CD4-positive, alpha-beta T cell treated with Interleukin-17A for 4 hours (primary cell): Measurements from ENCODE around the gene ELAVL4.

Experiments
- DNase-seq: peaks from one replicate; pipeline ENCODE4 v3.0.0-alpha.2; 2020; ENCODE audit warnings: mixed read lengths

Gene ELAVL4

DNA sequence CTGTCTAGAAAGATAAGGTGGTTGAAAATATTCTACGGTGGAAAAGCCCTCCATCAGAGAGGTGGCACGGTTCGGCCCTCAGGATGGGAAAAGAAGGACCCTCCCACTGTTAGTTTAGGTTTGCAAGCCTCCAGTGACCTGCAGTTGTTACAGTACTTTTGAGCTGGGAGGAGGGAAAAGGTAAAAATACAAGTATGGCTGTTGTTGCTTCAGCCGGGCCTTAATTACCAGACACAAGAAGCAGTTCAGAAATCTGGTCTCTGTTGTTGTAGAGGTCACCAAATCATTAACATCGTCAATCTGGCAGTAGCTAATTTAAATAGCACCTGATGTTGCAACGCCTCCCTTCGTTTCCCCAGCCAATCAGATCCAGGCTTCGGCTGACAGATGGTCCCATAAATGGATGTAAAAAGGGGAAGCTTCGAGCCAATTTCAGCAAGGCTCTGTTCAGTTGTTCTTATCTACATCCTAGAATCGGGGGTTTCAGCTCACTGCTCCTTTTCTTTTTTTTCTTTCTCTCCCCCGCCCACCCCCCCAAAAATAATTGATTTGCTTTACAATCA is at the start of gene ELAVL4:
TSS of gene ELAVL4 (plus strand) at position 424 of the 563 bp plus-strand sequence. CDS start 270 bp downstream, outside the sequence.
- no peak for DNase-seq

DNA sequence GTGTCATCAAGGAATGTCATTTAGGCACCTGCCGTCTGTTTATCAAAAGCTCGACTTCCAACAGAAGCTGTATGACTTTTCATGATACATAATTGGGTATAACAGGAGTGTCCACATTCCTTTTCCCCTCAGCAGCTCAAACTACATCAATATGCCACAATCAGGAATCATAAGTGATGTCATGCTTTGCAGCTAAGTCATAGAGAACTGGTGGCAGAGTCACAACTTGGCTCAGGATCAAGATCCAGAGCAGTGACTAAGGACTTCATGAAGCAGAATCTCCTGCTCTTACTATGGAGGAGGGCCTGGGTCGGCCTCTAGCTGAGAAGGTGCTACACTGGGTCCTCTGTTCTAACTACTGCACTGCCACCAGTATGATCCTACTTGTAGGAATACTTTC is 48.4 kb upstream of the ELAVL4 start:
- no peak for DNase-seq

DNA sequence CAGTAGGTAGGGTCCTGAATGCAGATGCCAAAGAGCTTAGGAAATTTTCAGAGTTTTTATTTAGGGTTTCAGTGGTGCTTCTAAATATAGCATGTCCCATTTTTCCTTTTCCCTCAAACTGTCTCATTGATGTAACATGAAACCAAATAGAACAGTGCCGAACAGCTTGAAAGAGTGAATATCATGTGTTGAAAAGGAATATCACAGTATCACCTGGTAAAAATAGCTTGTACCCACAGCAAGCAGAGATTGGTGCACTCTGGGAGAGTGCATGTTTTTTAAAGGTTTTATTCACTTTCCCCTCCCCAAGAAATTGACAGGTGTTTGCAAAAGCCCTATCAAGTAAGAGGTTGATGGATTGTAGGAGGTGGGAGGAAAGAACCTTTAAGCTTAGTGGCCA is 41.9 kb upstream of the ELAVL4 start:
- no peak for DNase-seq

DNA sequence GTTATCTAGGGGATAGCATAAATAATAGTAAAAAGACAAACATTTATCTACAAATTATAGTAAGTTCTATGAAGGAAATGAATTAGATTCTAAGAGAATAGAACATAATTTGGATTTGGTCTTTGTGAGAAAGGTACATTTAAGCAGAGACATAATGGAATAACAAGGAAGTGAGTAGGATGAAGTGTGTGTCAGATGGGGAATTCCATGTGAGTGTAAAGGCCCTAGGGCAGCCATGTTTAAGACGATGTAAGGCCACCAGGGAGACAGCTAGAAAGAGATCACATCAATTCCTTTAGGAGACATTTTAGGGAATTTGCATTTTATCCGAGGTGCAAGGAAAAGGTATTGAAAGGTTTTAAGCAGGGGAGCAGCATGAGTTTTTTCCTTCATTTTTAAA is 33.8 kb upstream of the ELAVL4 start:
- no peak for DNase-seq

DNA sequence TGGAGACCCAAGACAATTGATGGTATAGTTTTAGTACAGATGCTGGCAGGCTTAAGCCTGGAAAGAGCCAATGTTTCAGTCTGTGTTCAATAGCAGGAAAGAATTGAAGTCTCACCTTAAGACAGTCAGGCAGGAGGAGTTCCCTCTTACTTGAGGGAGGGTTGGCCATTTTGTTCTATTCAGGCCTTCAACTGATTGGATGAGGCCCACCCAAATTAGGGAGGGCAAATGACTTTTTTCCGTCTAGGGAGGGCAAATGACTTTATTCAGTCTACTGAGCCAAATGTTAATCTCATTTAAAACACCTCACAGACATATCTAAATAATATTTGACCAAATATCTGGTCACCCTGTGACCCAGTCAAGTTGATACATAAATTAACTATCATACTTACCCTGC is 31.4 kb upstream of the ELAVL4 start:
- no peak for DNase-seq

DNA sequence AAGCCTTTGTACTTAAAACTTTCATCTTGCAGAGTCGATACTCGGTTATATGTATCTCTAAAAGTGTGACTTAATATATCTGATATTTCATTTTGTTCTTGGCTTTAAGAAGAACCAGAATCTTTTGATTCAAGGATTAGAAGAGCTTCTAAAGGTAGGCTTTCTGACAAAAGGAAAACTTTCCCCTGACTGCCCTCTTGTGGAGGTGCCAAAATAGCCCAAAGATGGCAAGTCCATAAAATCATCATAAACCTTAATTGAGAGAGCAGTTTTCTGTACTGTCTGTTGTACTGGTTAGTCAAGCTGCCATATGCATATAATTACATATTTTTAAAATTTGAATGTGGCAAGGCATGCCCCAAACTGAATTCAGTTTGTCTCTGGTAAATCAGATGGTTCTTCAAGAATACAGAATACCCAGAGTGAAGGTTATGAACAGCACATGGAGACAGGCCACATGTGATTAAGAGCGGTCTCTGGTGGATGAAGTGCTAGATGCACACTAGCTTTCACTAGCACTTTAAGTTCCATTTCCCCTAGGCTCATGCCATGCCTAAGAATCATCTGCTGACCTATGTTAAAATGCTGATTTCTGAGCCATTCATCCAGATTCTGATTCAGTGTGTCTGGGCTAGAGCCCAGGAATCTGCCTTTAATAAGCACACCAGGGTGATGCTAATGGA is 27.7 kb upstream of the ELAVL4 start:
- DNase-seq = no peak

DNA sequence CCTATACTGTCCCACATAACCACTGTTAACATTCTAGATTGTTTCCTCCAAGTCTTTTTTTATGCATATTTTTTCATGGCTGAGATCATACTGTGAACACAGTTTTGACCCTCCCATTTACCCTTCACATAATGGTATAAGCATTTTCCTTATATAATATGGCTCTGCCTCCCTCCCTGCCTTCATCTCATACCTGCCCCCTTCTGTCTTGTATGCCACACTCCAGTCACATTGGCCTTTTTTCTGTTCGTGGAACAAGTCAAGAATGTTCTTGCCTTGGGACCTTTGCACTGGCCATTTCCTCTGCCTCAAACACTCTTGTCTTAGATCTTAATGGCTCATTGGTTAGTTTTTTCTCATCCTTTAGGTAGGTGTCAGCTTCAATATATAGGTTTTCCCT is 24.3 kb upstream of the ELAVL4 start:
- no peak for DNase-seq

DNA sequence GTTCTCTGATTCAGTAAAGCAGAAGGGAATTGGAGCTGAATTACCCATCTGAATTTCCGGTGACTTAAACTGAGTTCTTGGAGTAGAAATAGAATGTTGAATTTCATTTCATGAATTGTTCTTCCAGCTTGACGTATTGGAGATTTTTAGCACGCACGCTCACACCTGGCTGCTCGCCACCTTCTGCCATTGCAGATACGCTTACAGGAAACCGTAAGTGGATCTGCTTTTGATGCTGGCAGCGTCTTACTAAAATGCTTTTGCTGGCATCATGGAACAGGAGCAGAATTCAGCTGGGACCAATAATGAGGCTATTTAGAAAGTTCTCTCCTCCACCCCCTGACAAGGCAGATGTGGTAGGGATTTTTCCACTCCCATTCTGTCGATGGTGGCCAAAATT is 17.7 kb upstream of the ELAVL4 start:
- no peak for DNase-seq

DNA sequence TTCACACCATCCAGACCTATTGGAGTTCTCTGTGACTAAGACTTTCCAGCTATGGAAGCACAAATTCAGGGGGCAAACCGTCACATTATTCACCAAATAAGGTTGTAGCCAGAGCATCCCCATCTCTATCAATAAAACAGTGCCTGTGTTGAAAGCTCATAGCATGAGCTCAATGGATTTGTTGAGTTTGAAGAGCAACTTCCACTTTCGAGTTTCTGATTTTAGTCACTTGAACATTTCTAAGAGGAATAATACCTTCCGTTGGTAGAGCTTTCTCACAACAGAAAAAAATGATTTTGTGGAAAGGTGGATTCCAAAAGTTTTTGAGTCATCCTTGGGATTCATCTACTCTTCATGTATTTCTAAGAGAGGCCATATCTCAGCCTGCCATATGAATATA is 13.0 kb upstream of the ELAVL4 start:
- no peak for DNase-seq

DNA sequence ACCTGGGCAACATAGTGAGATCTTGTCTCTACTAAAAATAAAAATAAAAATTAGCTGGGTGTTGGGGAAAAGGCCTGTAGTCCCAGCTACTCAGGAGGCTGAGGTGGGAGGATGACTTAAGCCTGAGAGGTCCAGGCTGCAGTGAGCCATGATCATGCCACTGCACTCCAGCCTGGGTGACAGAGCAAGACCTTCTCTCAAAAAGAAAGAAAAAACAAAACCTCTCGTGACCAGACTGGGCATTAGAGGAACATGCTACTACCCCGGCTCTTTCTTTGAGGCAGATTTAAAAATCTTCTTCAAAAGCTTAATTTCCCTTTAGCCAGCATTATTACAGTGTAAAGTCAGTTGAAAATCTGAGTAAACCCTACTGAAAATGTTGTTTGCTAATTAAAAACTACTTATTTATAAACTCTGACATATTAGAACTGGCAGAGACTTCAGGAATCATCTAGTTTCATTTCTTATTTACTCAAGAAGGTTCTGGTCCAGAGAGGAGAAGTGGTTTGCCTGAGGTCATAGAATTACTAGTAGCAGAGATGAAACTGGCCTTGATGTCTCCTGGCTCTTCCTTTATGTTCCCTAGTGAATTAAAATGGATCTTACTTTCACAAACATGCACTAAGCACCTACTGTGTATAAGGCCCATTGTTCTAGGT is 11.6 kb upstream of the ELAVL4 start:
- DNase-seq = no peak

DNA sequence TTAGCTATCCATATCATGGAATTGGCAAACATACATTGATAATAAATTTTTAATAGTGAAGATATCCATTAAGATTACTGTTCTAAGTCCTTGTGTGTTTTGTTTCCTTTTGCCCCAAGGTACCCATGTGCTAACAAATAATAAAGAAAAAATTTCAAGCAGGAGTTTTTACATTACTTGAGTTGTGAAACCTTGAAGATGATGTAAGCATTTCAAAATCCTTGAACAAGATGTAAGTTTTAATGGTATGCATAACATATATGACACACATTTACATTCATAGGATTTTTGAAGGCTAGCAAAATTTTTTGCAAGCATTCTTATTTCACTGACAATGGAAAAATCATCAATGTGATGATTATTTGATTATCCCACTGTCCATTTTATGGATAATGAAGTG is 10.9 kb upstream of the ELAVL4 start:
- no peak for DNase-seq

DNA sequence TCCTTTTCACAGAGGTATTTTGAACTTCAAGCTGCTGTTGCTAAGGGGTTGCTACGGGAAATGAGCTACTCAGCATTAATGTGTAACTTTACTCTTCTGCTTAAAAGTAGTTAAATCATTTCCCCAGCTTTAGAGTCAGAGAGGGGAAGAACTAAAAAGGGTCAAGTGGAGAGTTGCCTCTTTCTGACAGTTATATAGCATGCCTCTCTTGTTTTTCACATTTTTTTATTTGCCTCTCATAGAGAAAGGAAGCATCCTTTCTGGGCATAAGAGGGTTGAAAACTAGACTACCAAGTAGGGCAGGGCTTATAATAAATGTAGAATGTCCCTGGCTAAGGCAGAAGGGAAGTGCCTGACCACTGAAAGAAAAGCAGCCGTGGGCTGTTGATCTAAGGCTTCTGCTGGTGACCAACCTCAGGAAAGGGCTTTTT is 10.1 kb upstream of the ELAVL4 start:
- DNase-seq = no peak

DNA sequence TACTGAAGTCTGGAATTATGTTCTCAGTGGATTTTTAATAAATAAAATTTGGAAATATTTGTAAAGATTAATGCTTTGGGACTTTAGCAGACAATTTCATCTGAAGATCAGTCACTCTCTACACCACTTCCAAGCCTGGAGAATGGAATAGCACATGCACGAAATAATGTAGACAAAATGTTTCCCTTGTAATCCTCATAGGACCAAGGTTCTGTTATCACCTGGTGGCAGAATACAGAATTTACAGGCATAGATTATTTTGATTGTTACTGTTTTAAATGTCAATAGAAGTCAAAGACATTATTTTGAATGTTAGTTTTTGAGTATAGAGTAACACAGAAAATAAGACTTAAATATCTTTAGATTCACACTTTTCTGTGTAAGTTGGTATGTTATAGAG is 9.1 kb upstream of the ELAVL4 start:
- DNase-seq = no peak

DNA sequence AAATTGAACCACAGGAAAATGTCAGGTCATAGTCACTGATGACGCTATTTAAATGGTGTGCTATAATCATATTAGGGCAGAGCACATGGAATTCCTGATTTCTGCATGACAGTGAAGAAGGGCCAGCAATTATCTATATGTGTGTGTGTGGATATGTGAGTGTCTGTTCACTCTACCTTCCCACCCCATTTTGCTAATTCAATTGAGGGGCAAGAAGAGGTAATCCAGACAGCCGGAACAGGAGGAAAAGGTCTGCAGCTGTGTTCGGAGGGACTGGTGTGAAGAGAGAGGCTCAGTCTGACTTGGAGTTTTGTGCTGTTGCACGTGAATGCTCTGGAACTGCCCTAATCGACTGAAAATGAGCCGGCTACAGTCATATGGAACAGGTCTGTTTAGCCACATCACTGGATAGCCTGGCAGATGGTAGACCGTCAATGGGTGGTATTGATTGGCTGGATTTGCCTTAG is 5.1 kb upstream of the ELAVL4 start:
- no peak for DNase-seq

DNA sequence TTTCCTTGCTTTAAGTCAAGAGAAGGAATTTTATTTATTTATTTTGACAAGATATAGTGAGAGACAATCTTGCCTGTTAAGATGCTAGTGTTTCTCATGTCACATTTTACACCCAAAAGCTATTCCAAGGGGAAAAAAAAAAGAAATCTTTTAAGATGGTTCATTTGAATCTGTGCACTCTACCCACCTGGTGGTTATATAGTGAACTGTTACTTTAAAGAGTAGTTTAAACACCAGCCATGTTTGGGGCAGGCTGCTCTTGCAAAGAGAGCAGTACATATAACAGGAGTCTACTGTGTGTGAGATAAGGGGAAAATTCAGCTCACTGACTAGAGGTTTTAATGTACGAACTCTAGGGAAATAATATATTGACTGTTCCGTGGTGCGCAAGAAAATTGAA is 3.3 kb upstream of the ELAVL4 start:
- no peak for DNase-seq

DNA sequence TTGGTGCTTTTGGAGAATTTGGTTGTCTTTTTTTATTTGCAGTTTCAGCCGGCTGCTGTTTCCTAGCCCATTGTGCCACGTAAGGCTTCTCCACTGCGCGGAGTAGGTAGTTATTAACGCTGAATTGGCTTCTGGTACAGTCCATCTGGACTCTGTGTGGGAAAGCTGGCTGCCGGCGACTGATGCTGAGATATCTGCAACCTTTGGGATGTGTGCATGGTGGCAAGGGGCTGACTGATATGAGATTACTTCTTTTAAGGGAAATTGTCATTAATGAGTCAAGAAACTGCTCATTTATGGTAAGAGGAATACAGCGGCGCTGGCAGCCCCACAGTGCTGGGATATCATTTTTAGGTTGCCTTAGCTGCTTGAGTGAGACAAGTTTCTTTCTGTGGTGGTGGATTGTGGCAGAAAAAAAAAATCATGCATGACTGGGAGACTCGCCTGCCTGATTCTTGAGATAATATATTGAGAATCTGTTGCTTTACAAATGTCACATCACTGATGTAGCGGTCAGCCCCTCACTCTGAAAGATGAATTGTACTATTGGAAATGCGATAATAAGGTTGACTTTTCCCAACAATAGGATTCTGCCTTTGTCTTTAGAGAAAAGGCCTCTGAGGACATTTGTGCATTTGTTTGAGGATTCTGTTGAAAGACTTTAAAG is 2.5 kb upstream of the ELAVL4 start:
- DNase-seq = no peak

DNA sequence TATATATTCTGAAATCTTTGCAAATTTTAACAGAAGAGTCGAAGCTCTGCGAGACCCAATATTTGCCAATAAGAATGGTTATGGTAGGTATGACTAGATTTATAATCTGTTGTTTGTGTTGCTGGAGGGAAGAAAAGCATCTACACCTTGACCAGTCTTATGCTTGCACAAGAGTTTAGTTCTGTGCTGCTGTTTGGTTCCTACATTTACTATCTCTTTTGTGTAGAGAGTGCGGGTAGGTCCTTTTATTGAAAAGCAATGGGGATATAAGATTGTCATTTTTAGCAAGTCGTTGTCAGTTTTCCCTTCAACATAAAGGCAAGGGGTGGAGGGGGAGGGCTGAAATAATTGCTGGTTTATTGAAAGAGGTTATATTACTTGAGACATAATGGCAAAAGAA is 396 bp downstream of the ELAVL4 start:
- DNase-seq = no peak

DNA sequence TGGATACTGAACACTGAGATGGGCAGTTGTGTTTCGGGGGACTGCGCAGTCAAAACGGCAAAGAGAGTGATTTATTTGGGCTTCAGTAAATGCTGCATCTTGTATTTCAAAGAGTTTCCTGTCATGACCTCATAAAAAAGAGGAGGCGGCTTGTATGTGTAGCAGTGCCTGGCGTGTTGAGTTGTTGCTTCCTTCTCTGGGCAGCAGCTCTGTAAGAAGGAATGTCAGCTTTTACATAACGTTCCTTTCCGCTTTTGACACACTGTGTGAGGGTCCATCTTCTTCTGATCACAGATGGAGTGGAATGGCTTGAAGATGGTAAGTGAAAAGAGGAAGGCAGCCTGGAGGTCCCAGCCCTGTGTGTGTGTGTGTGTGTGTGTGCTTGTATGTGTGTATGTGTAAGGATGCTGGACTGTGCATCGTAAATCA is 941 bp downstream of the ELAVL4 start:
- no peak for DNase-seq

DNA sequence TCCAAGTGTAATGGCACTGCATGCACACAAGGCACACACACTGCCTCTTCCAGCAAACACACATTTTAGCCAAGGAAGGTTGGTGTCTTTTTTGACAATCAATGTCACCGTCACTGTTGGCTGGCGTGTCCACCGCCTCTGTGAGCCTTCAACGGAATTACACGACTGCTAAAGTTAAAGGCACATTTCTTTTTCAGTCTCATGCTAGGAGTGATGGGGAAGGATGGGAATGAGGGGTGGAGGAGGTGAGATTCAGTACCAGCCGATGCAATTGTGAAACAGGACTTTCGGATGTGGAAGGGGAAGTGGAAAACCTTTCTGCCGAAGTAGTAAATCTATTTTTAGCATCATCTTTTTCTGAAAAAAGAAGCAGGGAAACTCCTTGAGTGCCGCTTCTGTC is 1.4 kb downstream of the ELAVL4 start:
- DNase-seq = no peak

DNA sequence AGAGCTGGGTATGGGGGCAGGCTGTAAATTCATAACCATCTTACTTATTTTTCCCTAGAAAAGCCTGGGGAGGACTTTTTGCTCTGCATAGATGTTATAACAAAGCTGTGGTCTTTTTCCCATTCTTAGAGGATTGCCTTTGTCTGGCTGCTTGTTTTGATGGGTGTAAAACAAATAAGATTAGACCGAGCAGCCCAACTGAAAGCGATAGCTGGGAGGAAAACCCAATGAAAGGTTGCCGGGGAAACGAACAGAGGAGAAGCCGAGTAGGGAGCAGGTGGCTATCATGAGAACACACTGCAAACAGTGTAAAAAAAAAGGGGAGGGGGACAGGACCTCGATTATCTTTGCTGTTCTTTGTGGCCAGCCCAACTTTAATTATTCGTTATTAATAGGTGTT is 1.9 kb downstream of the ELAVL4 start:
- no peak for DNase-seq

DNA sequence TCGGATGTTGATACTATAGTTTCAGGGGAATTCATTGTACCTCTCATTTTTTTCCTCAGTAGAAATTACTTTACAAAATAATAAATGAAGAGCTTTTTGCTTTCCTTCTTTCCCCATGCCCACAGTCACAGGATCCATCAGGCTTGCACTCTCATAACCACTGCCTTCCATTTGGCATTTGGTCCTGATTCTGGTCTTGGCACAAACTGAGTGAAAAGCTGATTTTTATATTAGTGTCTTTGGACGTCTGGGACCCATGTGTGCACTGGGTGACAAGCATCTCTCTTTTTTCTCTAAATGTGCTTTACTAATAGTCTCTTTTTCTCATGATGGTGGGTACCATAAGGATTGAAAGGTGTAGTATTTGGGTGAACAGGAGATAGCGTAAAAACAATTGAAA is 2.8 kb downstream of the ELAVL4 start:
- no peak for DNase-seq

DNA sequence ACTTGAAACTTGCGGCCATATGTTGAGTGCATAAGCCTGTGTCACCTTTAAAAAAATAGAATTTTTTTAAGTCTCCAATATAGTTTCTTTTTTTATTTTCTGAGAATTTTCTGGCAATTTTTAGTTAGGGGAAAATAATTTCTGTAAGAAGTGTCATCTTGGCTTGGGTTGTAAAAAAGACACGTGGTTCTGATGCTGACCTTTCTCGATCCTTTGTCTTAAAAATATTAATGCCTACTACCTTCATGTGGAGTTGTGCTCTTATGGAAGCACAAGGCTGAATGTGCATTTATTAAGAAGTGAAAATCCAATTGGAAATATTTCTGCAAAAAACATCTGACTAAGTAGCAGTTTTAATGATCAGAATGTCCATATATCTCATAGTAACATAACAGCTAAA is 3.5 kb downstream of the ELAVL4 start:
- DNase-seq = no peak

DNA sequence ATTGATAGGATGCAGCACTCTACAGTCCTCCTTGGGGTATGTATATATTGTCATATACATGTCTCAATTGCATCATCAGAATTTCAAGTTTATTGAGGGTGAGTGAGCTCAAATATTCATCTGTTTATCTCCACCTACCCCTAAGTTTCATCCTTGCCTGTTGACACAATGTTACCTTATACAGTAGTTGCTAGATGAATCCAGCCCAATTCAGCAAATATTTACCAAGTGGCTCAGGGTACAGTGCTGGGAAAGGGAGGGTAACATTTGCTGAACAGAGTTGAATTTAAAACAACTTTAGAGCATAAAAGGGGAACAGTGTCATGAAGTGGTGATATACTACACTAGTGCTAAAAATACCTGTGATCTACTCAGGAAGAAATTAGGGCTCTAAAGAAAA is 14.4 kb downstream of the ELAVL4 start:
- no peak for DNase-seq
